SK-N-SH treated with all-trans-retinoic acid at 6 μM for 48 hours (cell line): Measurements from ENCODE around the gene CAPN8.

Source experiments
- ESRRG ChIP-seq: fragments of 250-450 bp; sonication (Bioruptor Pico); IDR thresholded peaks from 2 replicates; pipeline ENCODE4 v1.6.1; 2021; ENCODE audit warnings: mild to moderate bottlenecking
- TF ChIP-seq, protein P1 (sequence below): fragments of 250-450 bp; sonication (Bioruptor Pico); IDR thresholded peaks from 2 replicates; pipeline ENCODE4 v1.8.0; 2020; ENCODE audit warnings: mild to moderate bottlenecking, moderate library complexity, borderline replicate concordance

DNA sequence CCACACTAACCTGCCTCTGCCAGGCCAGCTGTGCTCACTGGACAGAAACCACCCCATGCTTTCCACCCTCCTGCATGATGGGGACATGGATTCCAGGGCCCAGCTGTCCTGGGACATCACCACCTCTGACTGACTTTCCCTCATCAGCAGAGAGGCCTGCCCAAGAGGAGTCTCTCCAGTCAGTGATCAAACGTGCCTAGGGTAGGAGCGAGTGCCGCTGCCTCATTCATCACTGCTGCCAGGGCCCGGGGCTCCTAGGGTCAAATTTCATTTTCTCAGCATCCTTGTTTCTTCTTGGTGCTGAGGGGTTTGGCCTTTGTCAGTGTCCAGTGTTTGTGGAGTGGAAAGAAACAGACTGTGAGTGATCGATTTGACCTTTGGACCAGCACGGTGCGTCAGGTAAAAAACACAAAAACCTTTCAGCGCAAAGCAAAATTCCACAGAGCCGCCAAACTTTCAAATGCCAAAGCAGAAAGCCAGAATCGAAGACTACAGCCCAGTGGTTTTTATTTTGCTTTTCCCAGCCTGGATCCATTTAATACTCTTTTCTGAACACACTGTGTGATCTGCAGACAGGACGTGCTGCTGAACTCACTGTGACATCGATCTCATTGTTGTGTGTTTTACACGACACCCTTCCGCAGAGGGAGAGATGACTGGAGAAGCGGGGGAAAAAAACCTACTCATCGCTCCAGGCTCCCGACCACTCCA lies 43.2 kb downstream of the CAPN8 start:
- no peak for TF ChIP-seq ESRRG
- TF ChIP-seq, protein P1, sequence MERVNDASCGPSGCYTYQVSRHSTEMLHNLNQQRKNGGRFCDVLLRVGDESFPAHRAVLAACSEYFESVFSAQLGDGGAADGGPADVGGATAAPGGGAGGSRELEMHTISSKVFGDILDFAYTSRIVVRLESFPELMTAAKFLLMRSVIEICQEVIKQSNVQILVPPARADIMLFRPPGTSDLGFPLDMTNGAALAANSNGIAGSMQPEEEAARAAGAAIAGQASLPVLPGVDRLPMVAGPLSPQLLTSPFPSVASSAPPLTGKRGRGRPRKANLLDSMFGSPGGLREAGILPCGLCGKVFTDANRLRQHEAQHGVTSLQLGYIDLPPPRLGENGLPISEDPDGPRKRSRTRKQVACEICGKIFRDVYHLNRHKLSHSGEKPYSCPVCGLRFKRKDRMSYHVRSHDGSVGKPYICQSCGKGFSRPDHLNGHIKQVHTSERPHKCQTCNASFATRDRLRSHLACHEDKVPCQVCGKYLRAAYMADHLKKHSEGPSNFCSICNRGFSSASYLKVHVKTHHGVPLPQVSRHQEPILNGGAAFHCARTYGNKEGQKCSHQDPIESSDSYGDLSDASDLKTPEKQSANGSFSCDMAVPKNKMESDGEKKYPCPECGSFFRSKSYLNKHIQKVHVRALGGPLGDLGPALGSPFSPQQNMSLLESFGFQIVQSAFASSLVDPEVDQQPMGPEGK (CRISPR knock-in tag) = no peak
